Eye (tissue), 1 donor: ENCODE measurements around the gene MED4.
"Not testable (repeated sequence)": the region's sequence is repeated elsewhere in the genome, so short reads cannot be mapped to it uniquely, and the experiment has no call there.

Source experiments
- DNase-seq: peaks from one replicate; pipeline ENCODE4 v3.0.0-alpha.2; 2015

Gene MED4

DNA sequence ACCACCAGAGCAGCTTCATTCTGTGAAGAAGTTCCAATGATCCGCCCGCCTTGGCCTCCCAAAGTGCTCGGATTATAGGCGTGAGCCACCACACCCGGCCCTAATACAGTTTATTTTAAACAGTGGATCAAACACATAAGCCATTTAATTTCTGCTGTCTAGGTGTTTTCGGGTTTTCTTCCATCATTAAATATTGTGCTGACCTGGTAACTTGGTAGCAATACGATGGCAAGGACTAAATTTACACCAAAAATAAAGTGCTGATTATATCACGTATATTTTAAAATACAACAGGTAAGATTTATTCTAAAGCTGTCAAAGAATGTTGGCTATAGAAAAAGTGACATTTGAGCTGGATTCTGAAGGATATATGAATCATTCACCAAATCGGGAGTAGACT, 1.3 kb downstream of the MED4 start:
- no peak for DNase-seq

DNA sequence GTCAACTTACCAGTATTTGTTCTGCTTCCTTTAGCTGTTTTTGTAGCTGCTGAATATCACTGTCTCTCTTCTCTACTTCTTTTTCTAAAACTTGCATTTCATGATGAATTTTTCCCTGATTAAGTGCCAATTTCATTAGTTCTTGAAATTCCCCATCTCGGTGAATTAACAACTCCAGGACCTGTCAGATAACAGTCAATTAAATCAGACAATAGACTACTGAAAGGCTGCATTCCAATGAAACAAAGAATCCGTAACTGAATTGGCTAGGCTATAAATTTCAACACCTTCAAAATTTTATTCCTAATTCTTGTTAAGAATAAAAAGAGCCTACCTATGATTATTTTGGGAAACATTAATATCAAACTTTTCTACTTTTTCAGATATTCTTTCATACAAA, 8.6 kb downstream of the MED4 start:
- no peak for DNase-seq

DNA sequence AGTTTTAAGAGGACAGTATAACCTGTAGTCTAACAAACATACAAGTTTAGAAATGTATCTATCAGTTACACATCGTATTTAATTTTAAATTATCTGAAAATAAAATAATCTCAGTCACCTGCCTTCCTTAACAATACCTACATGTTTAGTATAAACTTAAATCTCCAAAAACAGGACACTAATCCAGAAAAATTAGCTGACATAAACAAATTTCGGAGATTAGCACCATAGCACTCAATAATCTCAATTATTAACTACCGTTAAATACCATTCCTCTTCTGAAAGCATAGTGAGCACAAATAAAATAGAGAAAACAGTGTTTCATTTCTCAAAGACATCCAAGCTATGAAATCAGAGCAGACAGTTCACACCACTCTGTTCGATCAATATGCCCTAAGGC, 13.2 kb downstream of the MED4 start:
- DNase-seq = no peak

DNA sequence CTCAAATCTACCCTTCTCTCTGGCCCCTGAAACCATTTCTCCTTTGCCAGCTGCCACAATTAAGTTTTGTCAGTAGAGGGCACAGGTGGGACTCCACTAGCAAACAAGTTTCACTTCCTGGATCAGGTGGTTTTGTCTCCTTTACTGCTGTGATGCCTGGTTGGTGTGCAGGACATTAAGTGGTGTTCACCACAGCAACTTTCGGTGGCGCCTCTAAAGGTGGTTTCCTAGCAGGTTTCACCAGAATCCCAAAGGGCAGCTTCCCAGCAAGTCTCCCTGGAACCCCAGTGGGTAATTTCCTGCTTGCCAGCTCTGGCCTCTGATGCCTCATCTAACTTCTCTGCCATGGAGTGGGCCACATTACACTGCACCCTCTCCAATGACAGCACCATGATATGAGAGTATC, 16.6 kb downstream of the MED4 start:
- no peak for DNase-seq

DNA sequence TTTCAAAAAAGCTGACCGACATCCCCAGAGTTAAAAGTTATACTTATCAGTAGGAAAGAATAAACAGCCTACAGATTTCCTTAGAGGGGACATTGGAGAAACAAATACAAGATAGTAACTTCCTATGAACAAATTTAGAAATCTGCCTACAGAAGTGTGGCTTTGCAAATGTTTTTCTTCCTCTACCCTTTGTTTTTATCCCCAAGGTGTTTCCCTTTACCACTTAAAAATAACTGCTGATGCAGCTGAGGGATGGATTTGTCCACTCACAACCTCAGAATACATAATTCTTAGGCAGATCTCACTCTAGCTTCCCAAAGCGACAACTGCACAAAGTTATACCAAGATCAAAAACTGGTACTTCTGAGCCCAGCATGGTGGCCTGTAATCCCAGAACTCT, 20.9 kb downstream of the MED4 start:
- no peak for DNase-seq

DNA sequence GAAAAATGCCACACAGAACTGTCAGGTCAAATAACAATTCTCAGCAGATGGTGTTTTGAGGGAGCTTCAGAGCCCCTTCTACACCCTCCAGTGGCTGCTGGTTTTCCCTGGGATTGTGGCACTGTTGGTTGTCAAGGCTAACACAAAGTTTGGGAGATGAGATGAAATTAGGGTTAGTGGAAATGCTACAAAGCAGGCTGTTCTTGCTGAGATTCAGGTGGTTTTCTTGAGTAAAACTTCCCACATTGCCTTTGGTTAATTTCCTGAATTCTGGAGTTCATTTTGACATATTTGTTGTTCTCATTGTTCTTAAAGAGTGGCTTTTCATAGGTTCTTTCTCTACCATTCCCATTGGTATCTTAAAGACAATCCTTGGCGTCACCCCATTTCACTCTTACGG, 22.1 kb downstream of the MED4 start:
- no peak for DNase-seq

DNA sequence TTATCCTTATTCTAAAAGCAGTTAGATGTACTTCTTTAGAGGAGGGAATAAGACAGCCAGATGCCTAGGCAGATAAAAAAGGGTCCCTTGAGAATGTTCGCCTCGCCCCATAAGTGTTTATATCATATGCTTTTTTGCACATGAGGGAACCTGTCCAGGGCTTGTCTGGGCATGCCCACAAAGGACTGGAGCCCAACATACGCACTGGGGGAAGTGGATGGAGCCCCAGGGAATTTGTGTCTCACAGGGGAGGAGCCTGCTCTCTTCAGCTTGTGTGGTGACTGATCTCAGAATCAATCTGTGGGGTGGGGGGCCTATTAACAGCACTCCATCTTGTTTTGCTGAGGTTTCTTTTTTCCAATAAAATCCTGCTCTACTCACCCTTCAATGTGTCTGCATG, 22.6 kb downstream of the MED4 start:
- no peak for DNase-seq

DNA sequence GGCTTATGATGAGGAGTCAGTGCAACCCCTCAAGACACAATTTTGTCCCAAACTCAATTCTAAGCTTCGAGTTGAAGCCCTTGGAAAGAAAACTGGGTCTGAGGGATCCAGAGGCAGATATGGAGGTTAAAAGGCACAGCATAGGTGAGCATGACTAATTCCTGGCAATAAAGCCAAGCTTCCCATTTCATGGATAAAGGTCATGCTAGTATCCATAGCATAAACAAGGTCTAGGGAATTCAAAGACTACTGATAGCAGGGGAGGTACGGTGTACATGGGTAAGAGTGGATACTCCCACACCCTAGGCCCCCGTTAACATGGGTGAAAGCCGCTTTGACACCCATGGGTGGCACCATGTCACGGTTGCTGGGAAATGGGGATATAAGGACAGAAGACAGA, 24.0 kb downstream of the MED4 start:
- no peak for DNase-seq

DNA sequence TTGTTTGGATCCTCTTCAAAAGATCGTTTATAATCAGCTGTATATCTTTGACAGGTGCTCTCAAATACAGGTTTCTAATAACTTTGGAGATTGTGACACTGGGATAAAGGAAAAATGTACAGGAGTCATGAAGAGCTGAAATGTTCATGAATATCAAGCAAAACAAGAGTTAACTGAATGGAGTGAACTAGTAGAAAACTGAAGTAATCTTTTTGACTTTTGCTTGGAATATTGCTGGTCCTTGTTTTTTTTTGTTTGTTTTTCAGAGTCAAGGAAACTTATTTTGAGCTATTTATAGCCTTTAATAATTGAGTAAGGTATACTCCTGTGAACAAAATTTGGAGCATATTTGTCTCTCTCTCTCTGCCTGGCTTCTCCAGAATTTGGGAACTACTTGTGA, 25.3 kb downstream of the MED4 start:
- DNase-seq = peak; percentile 43

DNA sequence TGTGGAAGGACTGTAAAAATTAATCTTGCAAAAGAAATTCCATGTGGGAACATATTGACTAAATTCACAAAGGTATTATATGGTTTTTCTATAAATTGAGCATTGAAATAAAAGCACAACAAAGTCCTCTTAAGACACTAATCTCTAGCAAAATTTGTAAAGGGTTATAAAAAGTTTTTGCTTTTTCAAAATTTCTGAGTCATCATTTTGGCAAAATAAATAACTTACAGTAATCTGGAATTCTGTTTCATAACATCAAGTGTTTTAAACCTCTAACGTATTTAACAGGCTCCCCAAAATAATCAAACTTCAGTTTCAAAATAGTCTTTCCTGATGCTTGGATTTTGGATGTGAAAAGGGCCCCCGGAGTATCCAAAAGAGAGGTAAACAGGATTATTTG, 26.0 kb downstream of the MED4 start:
- no peak for DNase-seq

DNA sequence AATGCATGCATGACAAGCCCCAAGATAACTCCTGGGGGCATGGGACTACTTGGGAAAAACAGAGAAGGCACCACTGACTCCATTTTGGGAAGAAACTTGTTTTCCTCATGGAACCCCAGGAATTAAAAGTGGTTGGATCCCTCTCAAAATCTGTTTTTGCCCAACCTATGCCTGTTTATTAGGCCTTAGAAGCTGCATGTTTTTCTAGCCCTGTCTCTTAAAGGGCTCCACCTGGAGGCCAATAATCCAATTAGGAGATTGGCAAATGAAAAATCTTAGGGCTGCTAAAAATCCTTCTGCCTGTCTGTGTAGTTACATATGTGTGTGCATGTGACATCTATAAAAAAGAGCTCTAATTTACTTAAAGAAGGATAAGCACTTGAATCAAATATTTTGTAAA, 26.9 kb downstream of the MED4 start:
- no peak for DNase-seq

DNA sequence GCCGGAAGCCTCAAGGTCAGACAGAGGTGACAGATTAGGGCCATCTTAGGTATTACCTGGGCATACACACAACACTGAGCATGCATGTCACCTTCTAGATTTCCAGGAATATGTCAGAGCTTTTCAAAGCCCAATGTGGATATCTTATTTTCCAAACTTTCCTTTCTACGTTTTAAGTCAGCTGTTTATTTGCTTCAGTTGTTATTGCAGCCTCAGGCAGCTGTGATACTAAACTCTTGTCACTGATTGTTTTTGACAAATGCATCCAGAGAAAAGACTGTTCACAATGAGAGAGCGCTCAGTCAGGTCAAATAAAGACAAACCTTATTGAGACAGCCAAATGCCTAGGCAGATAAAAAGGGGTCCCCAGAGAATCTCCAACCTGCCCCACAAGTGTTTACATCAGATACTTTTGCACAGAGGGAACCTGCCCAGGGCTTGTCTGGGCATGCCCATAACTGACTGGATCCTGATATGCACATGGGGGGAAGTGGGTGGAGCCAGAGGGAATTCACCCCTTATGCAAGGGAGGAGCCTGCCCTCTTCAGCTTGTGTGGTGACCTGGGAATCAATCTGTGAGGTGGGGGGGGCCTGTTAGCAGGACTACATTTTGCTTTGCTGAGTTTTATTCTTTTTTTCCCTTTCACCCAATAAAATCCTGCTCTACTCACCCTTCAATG, 28.5 kb downstream of the MED4 start:
- no peak for DNase-seq

DNA sequence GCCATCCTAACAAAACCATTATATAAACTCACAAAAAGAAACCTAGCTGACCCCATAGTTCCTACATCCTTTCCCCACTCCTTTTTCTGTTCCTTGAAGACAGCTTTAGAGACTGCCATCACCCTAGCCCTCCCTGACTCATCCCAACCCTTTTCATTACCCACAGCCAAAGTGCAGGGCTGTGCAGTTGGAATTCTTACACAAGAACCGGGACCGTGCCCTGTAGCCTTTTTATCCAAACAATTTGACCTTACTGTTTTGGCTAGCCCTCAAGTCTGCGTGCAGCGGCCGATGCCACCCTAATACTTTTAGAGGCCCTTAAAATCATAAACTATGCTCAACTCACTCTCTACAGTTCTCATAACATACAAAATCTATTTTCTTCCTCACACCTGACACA, 35.0 kb downstream of the MED4 start:
- not testable (repeated sequence) for DNase-seq

DNA sequence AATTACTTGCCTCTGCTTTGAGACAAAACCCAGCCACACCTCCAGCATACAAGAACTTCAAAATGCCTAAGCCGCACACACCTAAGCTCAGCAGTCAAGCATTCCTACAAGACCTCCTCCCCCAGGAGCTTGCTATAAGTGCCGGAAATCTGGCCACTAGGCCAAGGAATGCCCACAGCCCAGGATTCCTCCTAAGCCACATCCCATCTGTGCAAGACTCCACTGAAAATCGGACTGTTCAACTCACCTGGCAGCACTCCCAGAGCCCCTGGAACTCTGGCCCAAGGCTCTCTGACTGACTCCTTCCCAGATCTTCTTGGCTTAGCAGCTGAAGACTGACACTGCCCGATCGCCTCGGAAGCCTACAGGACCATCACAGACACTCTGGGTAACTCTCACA, 36.4 kb downstream of the MED4 start:
- DNase-seq = not testable (repeated sequence)

DNA sequence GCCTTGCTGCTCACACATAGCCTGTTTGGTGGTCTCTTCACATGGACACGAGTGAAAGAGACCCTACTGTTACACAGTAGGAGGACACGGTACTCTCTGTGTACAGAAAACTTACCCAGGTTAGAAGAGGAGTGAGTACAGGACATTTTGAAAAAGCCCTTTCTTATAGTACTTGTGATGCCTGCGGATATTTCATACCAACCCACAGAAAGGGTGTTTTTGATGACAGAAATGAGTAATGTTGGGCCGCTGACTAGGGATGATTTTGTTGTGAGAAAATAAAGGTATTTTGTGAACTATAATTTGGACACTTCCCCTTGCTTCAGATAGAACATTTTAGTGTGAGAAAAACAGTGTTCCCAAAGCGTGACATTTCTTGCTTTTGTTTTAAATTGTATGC, 39.2 kb downstream of the MED4 start:
- no peak for DNase-seq

DNA sequence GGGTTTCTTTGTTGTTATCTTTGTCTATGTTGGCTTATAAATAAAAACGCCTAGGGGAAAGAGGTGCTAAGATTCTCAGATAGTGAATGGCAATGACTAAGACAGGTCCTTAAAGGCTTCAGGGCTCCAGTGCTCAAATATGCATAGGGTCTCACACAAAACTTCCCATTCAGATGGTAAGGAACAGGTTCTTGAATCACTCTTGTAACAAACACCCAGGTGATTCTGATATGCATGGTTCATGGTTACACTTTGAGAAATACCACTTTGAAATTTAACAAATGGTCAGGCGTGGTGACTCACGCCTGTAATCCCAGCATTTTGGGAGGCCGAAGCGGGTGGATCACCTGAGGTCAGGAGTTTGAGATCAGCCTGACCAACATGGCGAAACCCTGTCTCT, 40.3 kb downstream of the MED4 start:
- no peak for DNase-seq

DNA sequence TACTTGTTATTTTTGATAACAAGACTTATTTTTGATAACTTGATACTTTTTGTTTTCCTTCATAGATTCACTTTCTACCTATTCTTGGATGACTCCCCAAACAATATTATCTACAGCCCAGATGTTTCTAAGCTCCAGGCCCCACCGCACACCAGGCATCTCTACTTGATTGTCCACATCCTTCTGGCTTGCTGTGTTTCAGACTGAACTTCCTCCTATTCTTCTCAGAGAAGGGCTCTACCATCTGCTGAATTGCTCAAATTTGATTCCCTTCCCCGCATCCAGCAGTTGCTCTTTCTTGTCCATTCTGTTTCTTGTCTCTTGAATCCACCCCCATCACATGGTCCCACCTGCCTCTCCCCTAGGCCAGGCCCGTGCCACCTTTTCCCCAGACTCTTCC, 44.4 kb downstream of the MED4 start:
- DNase-seq = no peak

DNA sequence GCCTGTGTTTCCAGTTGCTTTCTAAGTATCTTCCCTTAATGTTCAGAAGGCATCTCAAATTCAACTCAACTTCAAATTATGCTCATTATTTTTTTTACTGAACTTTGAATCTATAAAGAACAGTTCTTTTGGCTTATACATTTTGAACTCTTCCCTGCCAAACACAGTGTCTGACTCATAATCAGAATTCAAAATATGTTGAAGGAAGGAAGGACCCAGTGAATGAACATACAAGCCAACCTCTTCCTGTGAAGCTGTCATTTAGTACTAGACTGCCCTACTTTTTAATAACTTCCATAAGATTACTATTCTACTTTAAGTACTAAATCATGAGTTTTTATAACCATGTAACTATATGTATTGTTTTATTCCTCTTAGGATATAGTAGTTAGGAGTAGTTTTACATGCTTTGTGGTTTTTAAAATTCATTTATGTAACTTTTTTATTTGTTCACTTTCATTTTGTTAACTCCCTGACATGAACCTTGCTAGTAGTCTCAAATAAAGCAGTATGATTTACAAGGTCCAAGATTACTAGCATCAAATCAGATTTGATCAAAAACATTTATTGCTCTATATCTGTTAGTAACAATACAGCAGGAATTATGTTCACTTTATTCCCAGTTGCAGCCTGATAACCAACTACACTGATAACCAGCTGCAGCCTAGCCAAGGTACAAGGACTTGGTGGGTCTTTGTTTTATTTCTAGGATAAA, 51.0 kb downstream of the MED4 start:
- no peak for DNase-seq

DNA sequence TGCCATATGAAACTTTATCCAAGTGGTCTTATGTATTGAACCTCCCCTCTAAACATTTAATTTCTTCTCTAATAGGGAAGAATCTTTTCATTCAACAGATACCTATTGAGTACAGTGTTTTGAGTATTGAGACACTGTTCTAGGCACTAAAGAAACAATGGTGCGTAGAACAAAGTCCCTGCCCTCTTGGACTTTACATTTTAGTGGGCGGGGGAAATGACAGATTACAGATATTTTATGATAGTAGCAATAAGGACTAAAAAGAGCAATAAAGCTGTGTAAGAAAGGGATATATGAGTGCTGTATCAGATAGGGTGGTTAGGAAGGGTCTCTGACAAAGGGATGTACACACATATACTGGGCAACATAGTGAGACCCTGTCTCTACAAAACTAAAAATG, 52.0 kb downstream of the MED4 start:
- no peak for DNase-seq

DNA sequence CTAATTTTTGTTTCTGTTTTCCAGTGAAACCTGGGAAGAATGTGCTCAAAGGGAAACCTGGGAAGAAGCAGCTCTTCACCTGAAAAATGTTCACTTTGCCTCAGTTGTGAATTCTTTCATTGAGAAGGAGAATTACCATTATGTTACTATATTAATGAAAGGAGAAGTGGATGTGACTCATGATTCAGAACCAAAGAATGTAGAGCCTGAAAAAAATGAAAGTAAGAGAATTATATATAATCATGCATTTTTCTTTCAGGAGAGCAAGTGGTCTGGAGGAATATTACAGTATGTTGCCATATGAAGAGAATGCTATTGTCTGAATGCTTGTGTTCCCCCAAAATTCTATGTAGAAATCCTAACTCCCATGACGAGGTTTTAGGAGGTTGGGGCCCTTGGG, 54.0 kb downstream of the MED4 start:
- no peak for DNase-seq

DNA sequence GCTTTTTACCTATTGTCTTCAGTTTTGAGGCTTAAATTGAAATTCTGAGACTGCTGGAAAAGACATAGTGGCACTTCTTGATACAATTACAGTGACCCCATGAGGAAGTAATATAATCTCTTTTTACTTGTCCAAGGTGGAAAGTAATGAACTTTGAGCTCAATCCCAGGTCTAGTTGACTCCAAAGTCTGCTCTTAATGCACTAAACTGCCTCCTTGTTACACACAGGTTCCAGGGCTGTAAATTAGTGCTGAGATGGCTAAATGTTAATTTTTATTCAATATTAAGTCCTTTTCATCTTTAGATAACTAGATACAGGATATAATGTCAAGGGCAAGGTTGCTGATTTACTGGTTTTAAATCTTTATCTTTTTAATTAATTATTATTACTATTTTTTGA, 54.9 kb downstream of the MED4 start:
- DNase-seq = no peak

DNA sequence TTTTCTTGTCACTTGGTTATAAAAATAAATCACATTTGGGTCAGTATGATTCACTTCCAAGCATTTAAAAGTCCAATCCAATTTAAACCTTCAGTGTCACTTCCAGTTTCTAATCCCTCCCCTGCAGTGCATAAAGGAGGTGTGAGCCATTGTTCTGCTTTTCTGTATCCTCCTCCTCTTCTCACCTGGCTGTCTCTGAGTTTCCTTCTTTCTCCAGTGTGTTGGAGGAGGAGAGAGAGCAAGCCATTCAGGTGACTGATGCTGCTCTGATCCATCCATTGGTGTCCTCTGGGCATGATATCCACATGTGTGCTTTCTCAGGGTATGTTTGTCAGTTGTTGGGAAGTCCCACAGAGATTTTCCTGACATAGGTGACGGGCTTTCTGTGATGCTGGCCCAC, 56.1 kb downstream of the MED4 start:
- no peak for DNase-seq

DNA sequence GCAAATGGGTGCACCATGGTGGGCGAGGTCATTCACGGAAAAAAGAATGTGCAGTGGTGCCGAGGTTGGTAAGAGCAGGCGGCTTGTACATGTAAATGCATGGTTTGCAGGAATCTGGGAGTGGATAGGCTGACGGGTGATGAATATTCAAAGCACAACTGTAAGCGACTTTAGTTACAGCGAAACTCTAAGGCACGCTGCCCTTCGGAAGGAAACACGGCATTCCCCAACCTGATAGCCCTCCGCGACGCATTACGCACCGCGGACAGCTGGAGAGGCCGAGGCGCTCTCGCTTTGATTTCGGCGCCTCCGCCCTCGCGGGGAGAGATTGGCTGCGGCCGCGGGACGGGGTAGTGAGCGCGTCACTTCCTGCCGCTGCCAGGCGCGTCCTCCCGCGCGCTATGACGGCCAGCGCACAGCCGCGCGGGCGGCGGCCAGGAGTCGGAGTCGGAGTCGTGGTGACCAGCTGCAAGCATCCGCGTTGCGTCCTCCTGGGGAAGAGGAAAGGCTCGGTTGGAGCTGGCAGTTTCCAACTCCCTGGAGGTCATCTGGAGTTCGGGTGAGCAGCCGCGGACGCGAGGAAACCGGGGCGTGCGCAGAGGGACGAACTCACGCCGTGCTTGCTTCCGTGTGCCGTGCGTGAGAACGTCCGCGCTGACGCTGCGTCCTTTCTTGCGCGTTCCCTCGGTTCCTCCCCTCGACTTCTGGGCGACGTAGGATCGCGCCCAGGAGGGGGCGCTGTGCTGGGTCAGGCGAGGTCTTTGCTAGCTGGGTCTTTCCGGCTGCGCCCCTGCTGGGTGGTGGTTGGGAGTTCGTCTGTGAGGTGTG, 57.3 kb downstream of the MED4 start, which contains the start of gene NUDT15:
TSS of gene NUDT15 (plus strand) at position 381 of the 828 bp plus-strand sequence. CDS start at position 402, 21 bp downstream.
- DNase-seq = peak; percentile 99

DNA sequence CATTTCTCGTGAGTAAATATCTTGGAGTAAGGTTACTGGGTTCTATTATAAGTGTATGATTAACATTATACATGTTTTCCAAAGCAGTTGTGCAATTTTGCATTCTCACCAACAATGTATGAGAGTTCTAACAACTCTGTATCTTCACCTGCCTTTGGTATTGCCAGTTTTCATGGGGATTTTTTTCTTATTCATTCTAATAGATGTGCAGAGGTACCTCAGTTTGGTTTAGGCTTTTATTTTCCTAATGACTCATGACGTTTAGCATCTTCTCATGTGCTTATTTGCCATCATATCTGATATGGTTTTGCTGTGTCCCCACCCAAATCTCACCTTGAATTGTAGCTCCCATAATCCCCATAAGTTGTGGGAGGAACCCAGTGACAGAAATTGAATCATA, 65.0 kb downstream of the MED4 start:
- DNase-seq = no peak
